Osteocyte (in vitro differentiated cells): ENCODE results near the gene GPC5. TPM values are rescaled to one million over a fixed set of nuclear protein-coding genes. Genes with fewer than 3 reads are reported as not detected.
A peak's percentile ranks its signal among the peaks of the same experiment; 100 is the strongest.

Experiments used
- DNase-seq: peaks from one replicate; pipeline ENCODE4 v3.0.0; 2021; ENCODE audit warnings: mixed read lengths; ENCODE audit not compliant: unreplicated experiment; ENCODE audit errors: extremely low spot score
- H3K27ac Mint-ChIP-seq: one replicate; pipeline ENCODE4 v1.8.0; 2021; ENCODE audit warnings: mild to moderate bottlenecking, mixed read lengths; ENCODE audit not compliant: unreplicated experiment
- H3K27me3 Mint-ChIP-seq: one replicate; pipeline ENCODE4 v1.8.0; 2021; ENCODE audit warnings: mixed read lengths; ENCODE audit not compliant: unreplicated experiment
- H3K36me3 Mint-ChIP-seq: one replicate; pipeline ENCODE4 v1.8.0; 2021; ENCODE audit warnings: mixed read lengths; ENCODE audit not compliant: unreplicated experiment
- H3K4me1 Mint-ChIP-seq: one replicate; pipeline ENCODE4 v1.8.0; 2021; ENCODE audit warnings: mixed read lengths; ENCODE audit not compliant: unreplicated experiment
- H3K4me3 Mint-ChIP-seq: one replicate; pipeline ENCODE4 v1.8.0; 2021; ENCODE audit warnings: mild to moderate bottlenecking, moderate library complexity, mixed read lengths; ENCODE audit not compliant: unreplicated experiment
- H3K9me3 Mint-ChIP-seq: one replicate; pipeline ENCODE4 v1.8.0; 2021; ENCODE audit warnings: mixed read lengths; ENCODE audit not compliant: unreplicated experiment
- CTCF ChIP-seq: fragments of 200-600 bp; sonication (generic); IDR thresholded peaks from 2 replicates; pipeline ENCODE4 v1.5.0; 2021; ENCODE audit warnings: antibody characterized with exemption, mild to moderate bottlenecking, moderate library complexity
- total RNA-seq: library from RNA; stranded (reverse); gene quantifications from 2 replicates; pipeline ENCODE4 v1.2.1, GENCODE V29; 2021

Gene GPC5
- total RNA-seq, 1 donor from 2014 or later = 12.9 TPM

DNA sequence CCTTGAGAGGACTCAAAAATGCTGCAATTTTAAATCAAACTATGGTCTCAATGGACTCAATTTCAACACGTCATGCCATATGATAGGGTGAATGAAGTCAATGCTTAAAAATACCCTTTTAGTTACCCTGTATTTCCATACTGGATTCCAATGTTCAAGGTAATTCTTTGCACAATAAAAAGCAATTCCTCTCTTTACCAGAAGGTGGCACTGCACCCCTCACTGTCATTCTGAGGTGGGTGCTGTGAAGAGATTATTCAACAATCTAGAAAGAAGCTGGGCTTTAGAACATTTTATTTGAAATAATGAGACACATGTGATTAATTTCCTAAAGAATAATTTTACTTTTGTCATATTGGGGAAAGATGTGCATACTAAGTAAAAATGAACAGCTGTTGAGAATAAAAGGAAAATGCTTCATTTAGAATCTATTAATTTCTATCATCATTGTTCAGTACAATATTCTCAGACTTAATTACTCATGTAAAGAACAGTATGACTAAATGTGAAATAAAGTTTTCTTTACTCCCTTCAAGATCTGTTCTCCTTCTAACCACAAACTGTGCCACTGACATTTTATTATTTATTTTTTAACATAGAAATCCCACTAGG lies 789.1 kb downstream of the GPC5 start:
- Mint-ChIP-seq H3K4me3 (no peak overlapping the region), H3K9me3 (peaks cover 20% of the 10 kb centered on the region), H3K36me3 (peaks cover 7% of the 10 kb centered on the region), H3K27ac (no peak overlapping the region), H3K4me1 (peaks cover 2% of the 10 kb centered on the region), H3K27me3 (peaks cover 30% of the 10 kb centered on the region)
- peak; percentile 92 for TF ChIP-seq CTCF
- DNase-seq = no peak

GRCh38 chr13:92188574-92188973 lies 790.2 kb downstream of the GPC5 start:
- H3K27ac Mint-ChIP-seq = no peak overlapping the region
- peaks cover 7% of the 10 kb centered on the region for H3K36me3 Mint-ChIP-seq
- peaks cover 30% of the 10 kb centered on the region for H3K27me3 Mint-ChIP-seq
- TF ChIP-seq CTCF = no peak
- H3K4me3 Mint-ChIP-seq = no peak overlapping the region
- H3K4me1 Mint-ChIP-seq = peaks cover 2% of the 10 kb centered on the region
- DNase-seq = no peak
- peaks cover 20% of the 10 kb centered on the region for H3K9me3 Mint-ChIP-seq

DNA sequence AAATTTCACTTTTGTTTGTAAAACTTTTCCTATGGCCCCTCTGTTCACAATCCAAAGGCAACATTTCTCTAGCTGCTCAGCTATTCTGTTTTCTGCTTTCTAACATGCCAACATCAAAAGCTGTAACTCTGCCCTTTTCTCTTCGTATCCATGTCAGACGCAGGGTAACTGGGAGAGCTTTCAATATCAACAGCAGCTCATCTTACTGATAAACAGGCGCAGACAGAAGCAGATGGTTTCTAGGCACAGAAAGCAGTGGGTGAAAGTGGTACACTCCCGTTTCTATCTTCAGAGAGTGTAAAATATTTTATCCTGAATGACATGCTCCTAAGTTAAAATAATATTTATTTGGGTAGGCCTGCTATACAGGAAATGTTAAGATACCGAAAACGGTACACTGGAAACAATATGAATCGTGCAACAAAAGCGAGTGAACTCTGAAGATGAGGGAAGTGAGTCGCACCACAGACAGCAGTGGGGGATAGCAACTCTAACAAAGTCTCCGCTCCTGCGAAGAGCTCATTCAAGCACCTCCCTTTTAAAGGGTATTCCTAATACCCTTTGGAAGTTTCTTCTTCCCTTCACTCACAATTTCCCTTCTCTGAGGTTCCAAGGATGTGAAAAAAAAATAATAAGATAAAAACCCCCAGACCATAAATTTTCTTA lies 798.3 kb downstream of the GPC5 start:
- DNase-seq = no peak
- no peak for TF ChIP-seq CTCF
- Mint-ChIP-seq H3K9me3 (no peaks in the 10 kb centered on the region), H3K27me3 (no peaks in the 10 kb centered on the region), H3K27ac (peak overlapping the region; percentile 36), H3K4me1 (peaks cover 10% of the 10 kb centered on the region), H3K36me3 (no peaks in the 10 kb centered on the region), H3K4me3 (peak overlapping the region; percentile 40)

GRCh38 chr13:92197669-92198068 lies 799.2 kb downstream of the GPC5 start:
- Mint-ChIP-seq H3K36me3 (no peaks in the 10 kb centered on the region), H3K27ac (no peak overlapping the region), H3K4me1 (peaks cover 10% of the 10 kb centered on the region), H3K9me3 (no peaks in the 10 kb centered on the region), H3K27me3 (no peaks in the 10 kb centered on the region), H3K4me3 (no peak overlapping the region)
- no peak for DNase-seq
- TF ChIP-seq CTCF = no peak

GRCh38 chr13:92218615-92219014 lies 820.2 kb downstream of the GPC5 start:
- Mint-ChIP-seq H3K36me3 (no peaks in the 10 kb centered on the region), H3K4me3 (no peak overlapping the region), H3K9me3 (peaks cover 8% of the 10 kb centered on the region), H3K27me3 (no peaks in the 10 kb centered on the region), H3K27ac (no peak overlapping the region), H3K4me1 (peaks cover 24% of the 10 kb centered on the region)
- DNase-seq = no peak
- TF ChIP-seq CTCF = no peak
